ENCODE data around the gene NSG2.

Gene NSG2

GRCh38 chr5:174047472-174048099 is 2.1 kb downstream of the NSG2 start:
- H3K27me3 ChIP-seq (ENCODE audit: insufficient read depth, poor library complexity, severe bottlenecking): no peaks in the 10 kb centered on the region
- TF ChIP-seq SPI1 (IDR thresholded peaks at IDR 0.05; ENCODE audit: borderline replicate concordance, low read depth) (no peak), GABPA (IDR thresholded peaks at IDR 0.05; ENCODE audit: low read depth) (no peak), CTCF (IDR thresholded peaks at IDR 0.05; ENCODE audit: insufficient read depth, low read length) (no peak), POLR2AphosphoS5 (IDR thresholded peaks at IDR 0.05; ENCODE audit: low read depth) (no peak)
- TF ChIP-seq, protein P1, sequence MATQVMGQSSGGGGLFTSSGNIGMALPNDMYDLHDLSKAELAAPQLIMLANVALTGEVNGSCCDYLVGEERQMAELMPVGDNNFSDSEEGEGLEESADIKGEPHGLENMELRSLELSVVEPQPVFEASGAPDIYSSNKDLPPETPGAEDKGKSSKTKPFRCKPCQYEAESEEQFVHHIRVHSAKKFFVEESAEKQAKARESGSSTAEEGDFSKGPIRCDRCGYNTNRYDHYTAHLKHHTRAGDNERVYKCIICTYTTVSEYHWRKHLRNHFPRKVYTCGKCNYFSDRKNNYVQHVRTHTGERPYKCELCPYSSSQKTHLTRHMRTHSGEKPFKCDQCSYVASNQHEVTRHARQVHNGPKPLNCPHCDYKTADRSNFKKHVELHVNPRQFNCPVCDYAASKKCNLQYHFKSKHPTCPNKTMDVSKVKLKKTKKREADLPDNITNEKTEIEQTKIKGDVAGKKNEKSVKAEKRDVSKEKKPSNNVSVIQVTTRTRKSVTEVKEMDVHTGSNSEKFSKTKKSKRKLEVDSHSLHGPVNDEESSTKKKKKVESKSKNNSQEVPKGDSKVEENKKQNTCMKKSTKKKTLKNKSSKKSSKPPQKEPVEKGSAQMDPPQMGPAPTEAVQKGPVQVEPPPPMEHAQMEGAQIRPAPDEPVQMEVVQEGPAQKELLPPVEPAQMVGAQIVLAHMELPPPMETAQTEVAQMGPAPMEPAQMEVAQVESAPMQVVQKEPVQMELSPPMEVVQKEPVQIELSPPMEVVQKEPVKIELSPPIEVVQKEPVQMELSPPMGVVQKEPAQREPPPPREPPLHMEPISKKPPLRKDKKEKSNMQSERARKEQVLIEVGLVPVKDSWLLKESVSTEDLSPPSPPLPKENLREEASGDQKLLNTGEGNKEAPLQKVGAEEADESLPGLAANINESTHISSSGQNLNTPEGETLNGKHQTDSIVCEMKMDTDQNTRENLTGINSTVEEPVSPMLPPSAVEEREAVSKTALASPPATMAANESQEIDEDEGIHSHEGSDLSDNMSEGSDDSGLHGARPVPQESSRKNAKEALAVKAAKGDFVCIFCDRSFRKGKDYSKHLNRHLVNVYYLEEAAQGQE (IDR thresholded peaks at IDR 0.05; ENCODE audit: insufficient replicate concordance, low read depth): no peak
- no peak overlapping the region for H3K4me3 ChIP-seq (replicated peaks; ENCODE audit: insufficient read depth, low read length)
- no peak for DNase-seq (ENCODE audit: low read depth in 1 of 2, low spot score in 1 of 2)
- H3K27ac ChIP-seq (replicated peaks): no peak overlapping the region

DNA sequence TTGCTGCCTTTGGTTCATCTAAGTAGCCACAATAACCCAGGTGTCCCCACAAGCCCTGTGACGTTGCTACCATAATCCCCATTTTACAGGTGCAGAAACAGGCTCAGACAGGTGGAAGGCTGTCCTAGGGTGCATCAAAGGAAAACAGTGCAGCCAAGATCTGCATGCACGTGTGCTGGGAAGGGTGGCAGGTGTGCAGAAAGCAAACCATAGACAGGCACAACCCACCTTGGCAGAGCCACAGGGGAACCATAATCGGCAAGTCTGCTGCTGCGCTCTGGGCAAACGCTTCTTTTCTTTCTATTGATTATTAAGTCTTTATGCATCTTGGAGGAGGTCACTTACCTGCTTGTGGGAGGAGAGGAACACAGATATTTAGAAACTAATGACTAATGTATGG is 7.1 kb downstream of the NSG2 start:
- H3K27me3 ChIP-seq (ENCODE audit: insufficient read depth, poor library complexity, severe bottlenecking): no peaks in the 10 kb centered on the region
- TF ChIP-seq CTCF (IDR thresholded peaks at IDR 0.05; ENCODE audit: insufficient read depth, low read length): no peak
- no peak for TF ChIP-seq GABPA (IDR thresholded peaks at IDR 0.05; ENCODE audit: low read depth)
- no peak for TF ChIP-seq POLR2AphosphoS5 (IDR thresholded peaks at IDR 0.05; ENCODE audit: low read depth)
- TF ChIP-seq SPI1 (IDR thresholded peaks at IDR 0.05; ENCODE audit: borderline replicate concordance, low read depth): no peak
- TF ChIP-seq, protein P1 (IDR thresholded peaks at IDR 0.05; ENCODE audit: insufficient replicate concordance, low read depth): no peak
- H3K27ac ChIP-seq (replicated peaks): no peak overlapping the region
- no peak overlapping the region for H3K4me3 ChIP-seq (replicated peaks; ENCODE audit: insufficient read depth, low read length)
- DNase-seq (ENCODE audit: low read depth in 1 of 2, low spot score in 1 of 2): no peak

- no peak overlapping the region for H3K27ac ChIP-seq (replicated peaks)
- H3K4me3 ChIP-seq (replicated peaks; ENCODE audit: insufficient read depth, low read length): no peak overlapping the region
- no peak for DNase-seq (ENCODE audit: low read depth in 1 of 2, low spot score in 1 of 2)
- H3K27me3 ChIP-seq (ENCODE audit: insufficient read depth, poor library complexity, severe bottlenecking): no peaks in the 10 kb centered on the region
- TF ChIP-seq CTCF (IDR thresholded peaks at IDR 0.05; ENCODE audit: insufficient read depth, low read length) (no peak), SPI1 (IDR thresholded peaks at IDR 0.05; ENCODE audit: borderline replicate concordance, low read depth) (no peak), POLR2AphosphoS5 (IDR thresholded peaks at IDR 0.05; ENCODE audit: low read depth) (no peak), GABPA (IDR thresholded peaks at IDR 0.05; ENCODE audit: low read depth) (no peak)
- TF ChIP-seq, protein P1 (IDR thresholded peaks at IDR 0.05; ENCODE audit: insufficient replicate concordance, low read depth): no peak
These were observed 8.4 kb downstream of the NSG2 start for GRCh38 chr5:174053905-174054304.

All from HL-60 (cell line).